Ovary (tissue), 3 donors: ENCODE data around the gene UBE3C.

Source experiments
- EP300 ChIP-seq: sonication (generic); formaldehyde crosslinking; IDR thresholded peaks from one replicate; pipeline ENCODE4 v1.6.1; 2017; ENCODE audit warnings: antibody characterized with exemption
- TF ChIP-seq, protein P1 (sequence below), 3 donors: fragments of 450-650 bp in 2 of 3; fragments of 200-600 bp in 1 of 3; IDR thresholded peaks; one replicate each; pipeline versions ENCODE4 v1.5.1 to v1.8.0; 2016 to 2022; ENCODE audit warnings: antibody characterized with exemption in 3 of 3, mild to moderate bottlenecking in 1 of 3
- donor health status: DM: no; HTN: no; CAD: no.

DNA sequence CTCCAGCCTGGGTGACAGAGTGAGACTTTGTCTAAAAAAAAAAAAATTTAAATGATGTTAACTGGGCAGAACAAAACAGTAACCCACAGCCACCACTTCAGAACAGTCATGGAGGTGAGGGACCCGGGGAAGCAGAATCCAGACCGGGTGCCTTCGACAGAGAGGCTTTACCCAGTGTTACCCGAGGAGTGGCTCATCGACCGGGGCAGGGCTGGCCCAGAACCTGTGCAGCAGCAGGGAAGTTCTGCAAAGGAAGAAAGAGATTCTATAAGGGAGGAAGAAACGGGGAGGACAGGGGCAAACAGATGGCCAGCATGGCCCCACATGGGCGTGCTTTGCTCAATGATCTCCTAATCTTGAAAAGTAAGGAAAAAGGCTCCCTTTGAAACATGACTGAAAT lies 26.0 kb upstream of the UBE3C start:
- TF ChIP-seq, protein P1, sequence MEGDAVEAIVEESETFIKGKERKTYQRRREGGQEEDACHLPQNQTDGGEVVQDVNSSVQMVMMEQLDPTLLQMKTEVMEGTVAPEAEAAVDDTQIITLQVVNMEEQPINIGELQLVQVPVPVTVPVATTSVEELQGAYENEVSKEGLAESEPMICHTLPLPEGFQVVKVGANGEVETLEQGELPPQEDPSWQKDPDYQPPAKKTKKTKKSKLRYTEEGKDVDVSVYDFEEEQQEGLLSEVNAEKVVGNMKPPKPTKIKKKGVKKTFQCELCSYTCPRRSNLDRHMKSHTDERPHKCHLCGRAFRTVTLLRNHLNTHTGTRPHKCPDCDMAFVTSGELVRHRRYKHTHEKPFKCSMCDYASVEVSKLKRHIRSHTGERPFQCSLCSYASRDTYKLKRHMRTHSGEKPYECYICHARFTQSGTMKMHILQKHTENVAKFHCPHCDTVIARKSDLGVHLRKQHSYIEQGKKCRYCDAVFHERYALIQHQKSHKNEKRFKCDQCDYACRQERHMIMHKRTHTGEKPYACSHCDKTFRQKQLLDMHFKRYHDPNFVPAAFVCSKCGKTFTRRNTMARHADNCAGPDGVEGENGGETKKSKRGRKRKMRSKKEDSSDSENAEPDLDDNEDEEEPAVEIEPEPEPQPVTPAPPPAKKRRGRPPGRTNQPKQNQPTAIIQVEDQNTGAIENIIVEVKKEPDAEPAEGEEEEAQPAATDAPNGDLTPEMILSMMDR (IDR thresholded peaks at IDR 0.05), result no peak
- no peak for TF ChIP-seq EP300
